Fibroblast of lung (primary cell): ENCODE data around the gene FTO. TPM values are rescaled to one million over a fixed set of nuclear protein-coding genes. Genes with fewer than 3 reads are reported as not detected.

Experiments
- DNase-seq, 2 donors: peaks; one replicate each; pipeline versions ENCODE4 v3.0.0 to v3.0.0-alpha.2; 2010; ENCODE audit warnings: low read depth in 2 of 2
- H2AFZ ChIP-seq: 2 replicates; pipeline ENCODE4 v1.5.1; 2012; ENCODE audit warnings: low read length, control low read depth, inconsistent platforms
- H3K27ac ChIP-seq: 2 replicates; pipeline ENCODE4 v1.5.1; 2011; ENCODE audit warnings: low read length, control low read depth; ENCODE audit not compliant: insufficient read depth
- H3K27me3 ChIP-seq: 2 replicates; pipeline ENCODE4 v1.5.1; 2011; ENCODE audit warnings: mild to moderate bottlenecking, low read length; ENCODE audit not compliant: control insufficient read depth, insufficient read depth
- H3K36me3 ChIP-seq: 2 replicates; pipeline ENCODE4 v1.5.1; 2011; ENCODE audit warnings: low read length; ENCODE audit not compliant: control insufficient read depth, insufficient read depth
- H3K4me1 ChIP-seq: 2 replicates; pipeline ENCODE4 v1.5.1; 2011; ENCODE audit warnings: low read length; ENCODE audit not compliant: control insufficient read depth, insufficient read depth; ENCODE audit errors: extremely low read depth
- H3K4me2 ChIP-seq: 2 replicates; pipeline ENCODE4 v1.5.1; 2011; ENCODE audit warnings: low read length, control low read depth; ENCODE audit not compliant: insufficient read depth; ENCODE audit errors: extremely low read depth
- H3K4me3 ChIP-seq, 4 experiments: fragments of 200-600 bp in 1 of 4; sonication (generic) in 1 of 4; replicated peaks in 1 of 4; 2 replicates each; pipeline ENCODE4 v1.5.1; 2011 to 2016; ENCODE audit warnings: low read length in 4 of 4, low read depth in 3 of 4, mild to moderate bottlenecking in 3 of 4, control low read depth in 2 of 4, inconsistent platforms in 1 of 4, mixed read lengths in 1 of 4; ENCODE audit not compliant: insufficient read depth in 1 of 4; ENCODE audit errors: control extremely low read depth in 1 of 4
- H3K79me2 ChIP-seq: 2 replicates; pipeline ENCODE4 v1.5.1; 2012; ENCODE audit warnings: mild to moderate bottlenecking, low read length, inconsistent platforms; ENCODE audit not compliant: control insufficient read depth, insufficient read depth
- H3K9ac ChIP-seq: 2 replicates; pipeline ENCODE4 v1.5.1; 2011; ENCODE audit warnings: mild to moderate bottlenecking, low read length, control low read depth; ENCODE audit not compliant: insufficient read depth
- H3K9me3 ChIP-seq: 2 replicates; pipeline ENCODE4 v1.5.1; 2012; ENCODE audit warnings: low read depth, low read length; ENCODE audit not compliant: control insufficient read depth, insufficient read depth
- H4K20me1 ChIP-seq: 2 replicates; pipeline ENCODE4 v1.5.1; 2011; ENCODE audit warnings: low read length; ENCODE audit not compliant: control insufficient read depth, insufficient read depth; ENCODE audit errors: extremely low read depth
- EZH2 ChIP-seq: IDR thresholded peaks from 2 replicates; pipeline ENCODE4 v1.5.1; 2012; ENCODE audit warnings: low read length, control low read depth, mild to moderate bottlenecking; ENCODE audit errors: missing control alignments
- polyA plus RNA-seq, 2 donors: library from polyadenylated mRNA; depleted of rRNA in 1 of 2; stranded (reverse) in 1 of 2; unstranded in 1 of 2; fragments of >200 nt; gene quantifications; 2 replicates each; pipeline ENCODE4 v1.2.1, GENCODE V29; 2011 to 2012; ENCODE audit warnings: missing spikeins in 1 of 2
- total RNA-seq: library from RNA; depleted of rRNA; stranded (reverse); fragments of >200 nt; gene quantifications from 2 replicates; pipeline ENCODE4 v1.2.1, GENCODE V29; 2014
- TF ChIP-seq, protein P1 (sequence below), 2 donors: IDR thresholded peaks in 1 of 2; conservative IDR thresholded peaks in 1 of 2; 1 replicate in 1 of 2; 2 replicates in 1 of 2; pipeline ENCODE4 v1.5.1; 2011 to 2012; ENCODE audit warnings: low read length in 2 of 2, control low read depth in 1 of 2, inconsistent platforms in 1 of 2, low read depth in 1 of 2, mild to moderate bottlenecking in 1 of 2

The FTO gene
- total and polyA plus RNA-seq, 2 donors (not counting 1 experiment from before 2014, with no cell fraction given), result 61.1 to 97.6 TPM

DNA sequence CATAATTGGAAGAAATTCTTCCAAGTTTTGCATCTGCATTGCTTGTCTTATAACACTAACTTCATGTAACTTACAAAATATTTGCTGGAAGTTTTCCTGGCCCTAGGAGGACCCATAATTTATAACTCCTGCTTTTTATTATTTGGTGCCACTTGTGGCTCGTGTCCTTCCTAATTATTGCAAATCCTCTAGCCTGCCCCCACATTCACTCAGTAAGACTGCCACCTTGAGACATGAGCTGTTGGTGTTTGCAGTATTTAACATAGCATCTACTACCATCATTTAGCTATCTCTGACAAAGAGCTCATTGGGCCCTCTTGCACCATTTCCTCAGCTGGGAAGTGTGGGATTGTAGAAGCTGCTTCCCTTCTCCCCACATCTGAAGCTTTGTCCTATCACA lies 49.5 kb downstream of the FTO start:
- no peak overlapping the region for H3K27ac ChIP-seq
- H3K4me2 ChIP-seq, result no peak overlapping the region
- H3K4me1 ChIP-seq, result no peaks in the 10 kb centered on the region
- TF ChIP-seq, protein P1, sequence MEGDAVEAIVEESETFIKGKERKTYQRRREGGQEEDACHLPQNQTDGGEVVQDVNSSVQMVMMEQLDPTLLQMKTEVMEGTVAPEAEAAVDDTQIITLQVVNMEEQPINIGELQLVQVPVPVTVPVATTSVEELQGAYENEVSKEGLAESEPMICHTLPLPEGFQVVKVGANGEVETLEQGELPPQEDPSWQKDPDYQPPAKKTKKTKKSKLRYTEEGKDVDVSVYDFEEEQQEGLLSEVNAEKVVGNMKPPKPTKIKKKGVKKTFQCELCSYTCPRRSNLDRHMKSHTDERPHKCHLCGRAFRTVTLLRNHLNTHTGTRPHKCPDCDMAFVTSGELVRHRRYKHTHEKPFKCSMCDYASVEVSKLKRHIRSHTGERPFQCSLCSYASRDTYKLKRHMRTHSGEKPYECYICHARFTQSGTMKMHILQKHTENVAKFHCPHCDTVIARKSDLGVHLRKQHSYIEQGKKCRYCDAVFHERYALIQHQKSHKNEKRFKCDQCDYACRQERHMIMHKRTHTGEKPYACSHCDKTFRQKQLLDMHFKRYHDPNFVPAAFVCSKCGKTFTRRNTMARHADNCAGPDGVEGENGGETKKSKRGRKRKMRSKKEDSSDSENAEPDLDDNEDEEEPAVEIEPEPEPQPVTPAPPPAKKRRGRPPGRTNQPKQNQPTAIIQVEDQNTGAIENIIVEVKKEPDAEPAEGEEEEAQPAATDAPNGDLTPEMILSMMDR (conservative IDR thresholded peaks at IDR 0.05 in 1 of 2, IDR thresholded peaks at IDR 0.05 in 1 of 2; ENCODE audit: low read depth in 1 of 2, low read length in 2 of 2), result no peak
- TF ChIP-seq EZH2, result no peak
- H4K20me1 ChIP-seq, result no peaks in the 10 kb centered on the region
- H3K9ac ChIP-seq, result no peak overlapping the region
- H3K79me2 ChIP-seq, result no peaks in the 10 kb centered on the region
- no peak overlapping the region for H3K4me3 ChIP-seq
- DNase-seq, result no peak
- H3K27me3 ChIP-seq, result no peaks in the 10 kb centered on the region
- H2AFZ ChIP-seq, result no peak overlapping the region
- no peaks in the 10 kb centered on the region for H3K36me3 ChIP-seq
- H3K9me3 ChIP-seq, result no peaks in the 10 kb centered on the region

DNA sequence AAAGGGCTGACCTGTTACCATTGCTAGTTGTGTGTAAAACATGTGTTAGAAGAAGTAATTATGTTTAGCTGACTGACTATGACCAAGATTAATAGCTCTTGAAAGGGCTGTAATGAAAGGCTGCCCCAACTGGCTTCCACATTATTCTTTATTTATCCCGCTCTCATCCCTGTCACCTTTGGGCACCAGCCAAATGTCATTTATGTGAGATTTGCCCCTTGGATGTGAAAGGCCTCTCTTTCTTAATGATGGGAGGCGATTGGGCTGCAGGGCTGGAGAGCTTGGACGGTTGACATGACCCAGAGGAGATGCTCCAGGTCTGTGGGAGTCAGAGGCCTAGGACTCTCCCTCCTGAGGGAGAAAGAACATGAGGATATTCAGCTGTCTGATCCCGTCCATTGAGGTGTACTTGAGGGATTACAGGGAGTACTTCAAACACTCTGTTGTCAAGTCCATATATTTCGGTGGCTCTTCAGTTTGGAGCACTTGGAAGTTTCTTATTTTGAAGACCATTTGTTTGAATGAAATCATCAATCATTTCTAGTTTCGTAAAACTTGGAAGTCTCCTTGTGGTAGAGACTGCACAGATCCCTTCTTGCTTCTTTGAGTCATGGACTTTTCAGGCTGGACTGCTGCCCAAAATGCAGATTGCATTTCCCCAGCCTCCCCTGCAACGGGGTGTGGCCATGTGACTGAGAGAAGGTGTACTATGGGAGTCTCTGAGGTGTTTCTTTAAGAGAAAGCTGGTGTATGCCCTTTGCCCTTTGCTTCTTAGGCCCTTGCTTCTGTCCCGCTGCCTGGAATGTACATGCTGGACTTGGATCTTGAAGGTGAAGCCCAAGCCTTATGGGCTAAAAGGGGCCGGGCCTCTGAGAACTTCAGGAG lies 51.3 kb downstream of the FTO start:
- Histone ChIP-seq H3K9ac (no peak overlapping the region), H3K36me3 (no peaks in the 10 kb centered on the region), H3K4me1 (no peaks in the 10 kb centered on the region), H3K27ac (no peak overlapping the region), H3K27me3 (no peaks in the 10 kb centered on the region), H3K4me2 (no peak overlapping the region), H3K79me2 (no peaks in the 10 kb centered on the region), H2AFZ (no peak overlapping the region), H3K9me3 (no peaks in the 10 kb centered on the region), H4K20me1 (no peaks in the 10 kb centered on the region), H3K4me3 (no peak overlapping the region)
- TF ChIP-seq, protein P1 (conservative IDR thresholded peaks at IDR 0.05 in 1 of 2, IDR thresholded peaks at IDR 0.05 in 1 of 2; ENCODE audit: low read depth in 1 of 2, low read length in 2 of 2), result no peak
- no peak for TF ChIP-seq EZH2
- peak; percentile 63 to 87 for DNase-seq

DNA sequence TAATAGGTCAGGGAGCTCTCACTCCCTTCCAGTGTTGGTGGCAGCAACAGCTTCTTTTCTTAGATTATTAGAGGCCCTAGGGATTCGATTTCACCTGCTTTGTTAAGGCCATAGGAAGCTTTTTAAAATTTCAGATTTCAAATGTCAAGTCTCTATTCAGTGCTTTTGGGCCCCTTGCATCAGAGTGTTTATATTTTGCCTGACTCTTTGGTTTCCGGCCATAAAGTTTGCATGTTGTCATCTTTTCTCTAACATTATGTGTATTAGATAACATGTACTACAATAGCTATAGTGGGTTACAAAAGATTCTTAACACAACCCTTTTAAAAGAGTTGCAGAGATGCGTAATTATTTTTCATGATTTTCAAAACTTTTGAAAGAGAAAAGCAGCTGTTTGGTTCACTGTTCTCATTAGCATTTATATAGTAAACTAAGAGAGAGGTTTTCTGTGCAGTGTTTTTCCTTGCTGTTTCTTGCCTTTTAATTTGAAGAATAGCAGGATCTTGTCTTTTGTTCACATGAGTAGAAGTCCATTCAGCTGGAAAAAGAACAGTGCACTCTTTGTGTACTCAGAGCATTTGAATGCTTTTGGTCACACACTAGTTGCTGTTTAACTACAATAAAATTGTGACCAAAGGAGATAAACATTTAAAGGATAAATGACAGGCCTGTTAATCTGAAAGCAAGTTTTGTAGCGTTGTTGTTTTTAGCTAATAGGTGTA lies 52.5 kb downstream of the FTO start:
- H3K4me2 ChIP-seq, result no peak overlapping the region
- no peak overlapping the region for H2AFZ ChIP-seq
- H4K20me1 ChIP-seq, result no peaks in the 10 kb centered on the region
- H3K4me1 ChIP-seq, result no peaks in the 10 kb centered on the region
- no peak overlapping the region for H3K4me3 ChIP-seq
- H3K36me3 ChIP-seq, result no peaks in the 10 kb centered on the region
- DNase-seq, result peak; percentile 44 to 51
- H3K9ac ChIP-seq, result no peak overlapping the region
- TF ChIP-seq, protein P1 (conservative IDR thresholded peaks at IDR 0.05 in 1 of 2, IDR thresholded peaks at IDR 0.05 in 1 of 2; ENCODE audit: low read depth in 1 of 2, low read length in 2 of 2), result no peak
- no peak for TF ChIP-seq EZH2
- no peak overlapping the region for H3K27ac ChIP-seq
- no peaks in the 10 kb centered on the region for H3K79me2 ChIP-seq
- H3K9me3 ChIP-seq, result no peaks in the 10 kb centered on the region
- no peaks in the 10 kb centered on the region for H3K27me3 ChIP-seq
